Suprapubic skin (tissue), 4 donors: Measurements from ENCODE around the gene VLDLR. TPM values are rescaled to one million over a fixed set of nuclear protein-coding genes. Genes with fewer than 3 reads are reported as not detected.

ENCODE experiments used
- DNase-seq, 2 donors: peaks; one replicate each; pipeline ENCODE4 v3.0.0-alpha.2; 2019; ENCODE audit warnings: low spot score in 2 of 2
- H3K27ac ChIP-seq: fragments of 200-600 bp; sonication (generic); one replicate; pipeline ENCODE4 v1.5.1; 2019
- H3K27me3 ChIP-seq: fragments of 200-600 bp; sonication (generic); one replicate; pipeline ENCODE4 v1.5.1; 2019
- H3K36me3 ChIP-seq: fragments of 200-600 bp; sonication (generic); one replicate; pipeline ENCODE4 v1.5.1; 2019
- H3K4me1 ChIP-seq: fragments of 200-600 bp; sonication (generic); one replicate; pipeline ENCODE4 v1.5.1; 2019
- H3K4me3 ChIP-seq: fragments of 200-600 bp; sonication (generic); one replicate; pipeline ENCODE4 v1.5.1; 2019; ENCODE audit warnings: mild to moderate bottlenecking
- H3K9me3 ChIP-seq: fragments of 200-600 bp; sonication (generic); one replicate; pipeline ENCODE4 v1.5.1; 2019
- CTCF ChIP-seq, 2 donors: fragments of 200-600 bp in 1 of 2; fragments of 450-650 bp in 1 of 2; sonication (generic) in 1 of 2; IDR thresholded peaks; one replicate each; pipeline ENCODE4 v1.5.1; 2016 to 2019; ENCODE audit warnings: antibody characterized with exemption in 2 of 2, mild to moderate bottlenecking in 1 of 2, moderate library complexity in 1 of 2
- EP300 ChIP-seq: sonication (generic); formaldehyde crosslinking; IDR thresholded peaks from one replicate; pipeline ENCODE4 v1.6.1; 2017; ENCODE audit warnings: antibody characterized with exemption
- POLR2A ChIP-seq, 2 donors: fragments of 450-650 bp; IDR thresholded peaks; one replicate each; pipeline ENCODE4 v1.6.1; 2017; ENCODE audit warnings: antibody characterized with exemption in 2 of 2, mild to moderate bottlenecking in 2 of 2, moderate library complexity in 2 of 2
- POLR2AphosphoS5 ChIP-seq, 3 donors: sonication (generic); formaldehyde crosslinking; IDR thresholded peaks; one replicate each; pipeline ENCODE4 v1.6.1; 2017; ENCODE audit warnings: antibody characterized with exemption in 3 of 3
- WGBS: methylation state at CpG from one replicate; pipeline ENCODE4 v1.1.5; 2018; 5-methylcytosine and 5-hydroxymethylcytosine counted together
- total RNA-seq, 4 donors: library from RNA; depleted of rRNA; stranded (reverse); fragments of >200 nt; gene quantifications; one replicate each; pipeline ENCODE4 v1.1.0, GENCODE V29; 2016

VLDLR gene
- total RNA-seq, 4 donors from 2014 or later, result 1.1 to 8.4 (median 6.9) TPM

DNA sequence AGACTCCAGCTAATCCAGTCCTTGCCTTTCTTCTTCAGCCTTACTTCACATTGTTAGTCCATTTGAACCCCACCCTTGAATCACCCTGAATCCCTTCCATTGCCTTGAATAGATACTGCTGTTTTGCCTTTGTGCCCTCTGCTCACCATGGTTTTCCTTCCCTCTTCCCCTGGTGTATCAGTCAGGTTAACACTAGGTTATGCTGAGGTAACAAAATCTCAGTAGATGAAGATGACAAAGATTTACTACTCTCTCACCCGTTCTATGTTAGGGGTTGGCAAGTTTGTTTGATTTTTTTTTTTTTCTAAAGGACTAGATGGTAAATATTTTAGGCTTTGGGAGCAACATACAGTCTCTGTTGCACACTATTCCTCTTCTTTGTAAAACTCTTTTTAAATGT, 3.3 kb upstream of the VLDLR start:
- no peak overlapping the region for H3K27ac ChIP-seq
- no peak for DNase-seq
- H3K27me3 ChIP-seq, result no peaks in the 10 kb centered on the region
- 100% methylated on average over 1 of the region's 1 CpG for WGBS
- H3K4me1 ChIP-seq, result peaks cover 28% of the 10 kb centered on the region
- H3K9me3 ChIP-seq, result no peaks in the 10 kb centered on the region
- no peak overlapping the region for H3K4me3 ChIP-seq
- no peaks in the 10 kb centered on the region for H3K36me3 ChIP-seq
- TF ChIP-seq POLR2A (IDR thresholded peaks at IDR 0.05), result no peak
- no peak for TF ChIP-seq EP300
- no peak for TF ChIP-seq POLR2AphosphoS5 (IDR thresholded peaks at IDR 0.05)
- no peak for TF ChIP-seq CTCF (IDR thresholded peaks at IDR 0.05)

- peak; percentile 73 to 84 for DNase-seq
- H3K9me3 ChIP-seq, result no peaks in the 10 kb centered on the region
- no peaks in the 10 kb centered on the region for H3K36me3 ChIP-seq
- H3K4me3 ChIP-seq, result peak overlapping the region; percentile 68
- 11% methylated on average over 30 of the region's 66 CpGs for WGBS
- no peaks in the 10 kb centered on the region for H3K27me3 ChIP-seq
- TF ChIP-seq POLR2AphosphoS5 (IDR thresholded peaks at IDR 0.05) (no peak), EP300 (no peak), POLR2A (IDR thresholded peaks at IDR 0.05) (no peak), CTCF (IDR thresholded peaks at IDR 0.05) (no peak)
- H3K4me1 ChIP-seq, result peaks cover 30% of the 10 kb centered on the region
- peak overlapping the region; percentile 61 for H3K27ac ChIP-seq
These were observed 467 bp upstream of the VLDLR start for GRCh38 chr9:2620919-2621721.

DNA sequence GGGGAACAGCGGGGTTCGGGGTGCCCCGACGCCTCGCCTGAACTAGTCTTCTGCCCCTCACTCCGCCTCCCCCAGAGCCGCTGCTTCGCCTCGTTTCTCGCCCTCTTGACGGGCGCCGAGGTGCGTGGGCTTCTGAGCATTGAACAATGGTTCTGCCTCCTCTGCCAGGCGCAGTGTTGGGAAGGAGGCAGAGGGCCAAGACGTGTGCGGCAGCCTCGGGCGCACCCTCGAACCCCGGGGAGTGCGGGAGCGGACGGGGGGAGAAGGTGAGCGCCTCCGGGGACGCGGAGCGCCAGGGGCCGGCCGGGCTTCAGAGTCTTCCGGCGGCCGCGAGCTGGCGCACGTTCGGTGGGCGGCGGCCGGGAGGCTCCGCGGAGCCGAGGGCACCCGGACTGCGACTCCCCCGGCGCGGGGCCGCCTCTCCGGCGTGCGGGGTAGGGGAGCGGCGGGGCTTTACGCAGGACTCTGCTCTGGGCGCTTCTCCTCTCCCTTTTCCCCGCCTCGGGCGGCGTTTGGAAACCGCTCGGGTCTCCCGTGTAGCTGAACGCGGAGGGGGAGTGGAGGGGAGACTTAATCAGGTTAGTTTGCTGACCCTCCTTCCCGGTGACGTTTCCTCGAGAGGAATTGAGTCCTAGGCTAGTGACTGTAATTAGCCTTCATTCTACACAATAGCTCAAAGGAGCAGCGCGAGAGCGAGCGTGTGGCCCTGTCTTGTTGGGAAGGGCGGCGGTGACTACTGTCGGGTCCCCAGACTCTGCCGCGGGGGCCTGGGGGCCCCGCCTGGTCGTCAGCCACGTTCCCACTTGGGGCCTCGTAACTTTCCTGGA, 1.1 kb downstream of the VLDLR start:
- DNase-seq, result peak in 1 of 2 donors; percentile 80
- Histone ChIP-seq H3K27ac (peak overlapping the region; percentile 61), H3K4me1 (peaks cover 30% of the 10 kb centered on the region), H3K27me3 (no peaks in the 10 kb centered on the region), H3K9me3 (no peaks in the 10 kb centered on the region), H3K36me3 (no peaks in the 10 kb centered on the region), H3K4me3 (peak overlapping the region; percentile 68)
- no peak for TF ChIP-seq EP300
- no peak for TF ChIP-seq CTCF (IDR thresholded peaks at IDR 0.05)
- TF ChIP-seq POLR2A (IDR thresholded peaks at IDR 0.05), result no peak
- no peak for TF ChIP-seq POLR2AphosphoS5 (IDR thresholded peaks at IDR 0.05)
- WGBS, result 0% methylated on average over 19 of the region's 82 CpGs

GRCh38 chr9:2623288-2624050, 1.9 kb downstream of the VLDLR start:
- Histone ChIP-seq H3K36me3 (no peaks in the 10 kb centered on the region), H3K4me3 (peak overlapping the region; percentile 68), H3K9me3 (no peaks in the 10 kb centered on the region), H3K4me1 (peaks cover 30% of the 10 kb centered on the region), H3K27me3 (no peaks in the 10 kb centered on the region), H3K27ac (peak overlapping the region; percentile 61)
- 38% methylated on average over 13 of the region's 34 CpGs for WGBS
- peak in 1 of 2 donors; percentile 61 for DNase-seq
- TF ChIP-seq POLR2A (IDR thresholded peaks at IDR 0.05) (no peak), EP300 (no peak), CTCF (IDR thresholded peaks at IDR 0.05) (no peak), POLR2AphosphoS5 (IDR thresholded peaks at IDR 0.05) (no peak)
